Measurements from ENCODE around the gene CCDC92B. TPM values are rescaled to one million over a fixed set of nuclear protein-coding genes. Genes with fewer than 3 reads are reported as not detected.

The CCDC92B gene
- total and polyA plus RNA-seq, 2 of the 4 experiments (the other 2 are of a cell fraction): not detected

- no TSS peak for BruUV-seq (replicated peaks)
- no peak overlapping the region for H3K4ac ChIP-seq (ENCODE audit: low read depth, low read length)
- H3K36me3 ChIP-seq (ENCODE audit: control insufficient read depth, insufficient read depth, low read length): peaks cover 53% of the 10 kb centered on the region
- dilution Hi-C loops (cut with HindIII; ENCODE audit: low sequenced_read_pairs, unreplicated experiment): no loop called here
- H3K18ac ChIP-seq (ENCODE audit: low read depth, low read length): no peak overlapping the region
- no peak overlapping the region for H3K4me3 ChIP-seq (ENCODE audit: insufficient read depth, low read depth, low read length)
- in situ Hi-C loops (cut with MboI; ENCODE audit: low sequenced_read_pairs): no loop called here
- no peak overlapping the region for H2AK5ac ChIP-seq (ENCODE audit: low read depth, low read length)
- no peak overlapping the region for H2BK120ac ChIP-seq (ENCODE audit: low read depth, low read length)
- no peak overlapping the region for H4K8ac ChIP-seq (ENCODE audit: low read depth in 2 of 2, low read length in 2 of 2)
- 97% methylated on average over 11 of the region's 28 CpGs; no CpG with 5 or more reads in 1 of the 2 experiments for WGBS, 2 experiments (ENCODE audit: extremely low coverage in 2 of 2, insufficient read length in 1 of 2)
- no peak overlapping the region for H3K14ac ChIP-seq (replicated peaks; ENCODE audit: low read depth, low read length)
- H3K9me3 ChIP-seq (ENCODE audit: control insufficient read depth, insufficient read depth, low read length): no peaks in the 10 kb centered on the region
- H3K27me3 ChIP-seq (ENCODE audit: control insufficient read depth, insufficient read depth, low read length): no peaks in the 10 kb centered on the region
- no peak overlapping the region for H2BK15ac ChIP-seq (ENCODE audit: low read depth, low read length)
- H3K23ac ChIP-seq (ENCODE audit: low read depth, low read length): no peak overlapping the region
- no peaks in the 10 kb centered on the region for H3K9me1 ChIP-seq (ENCODE audit: insufficient read depth, low read length)
- no peak for DNase-seq
- no peak overlapping the region for H4K5ac ChIP-seq (ENCODE audit: low read depth, low read length)
- no peak overlapping the region for H2AK9ac ChIP-seq (replicated peaks; ENCODE audit: low read depth, low read length, poor library complexity)
- H4K91ac ChIP-seq (ENCODE audit: insufficient read depth, low read depth, low read length): no peak overlapping the region
- no peak overlapping the region for H3K9ac ChIP-seq (ENCODE audit: low read depth, low read length)
- H2BK20ac ChIP-seq (ENCODE audit: low read depth, low read length): no peak overlapping the region
- H2BK5ac ChIP-seq (ENCODE audit: low read depth, low read length, poor library complexity, severe bottlenecking): no peak overlapping the region
- no peak overlapping the region for H3K27ac ChIP-seq (ENCODE audit: insufficient read depth, low read length)
- POLR2A ChIA-PET (ENCODE audit: unreplicated experiment): no interaction called here
- TF ChIP-seq CEBPB (IDR thresholded peaks at IDR 0.05; ENCODE audit: low read depth, low read length) (no peak), POLR2A (IDR thresholded peaks at IDR 0.05; ENCODE audit: low read depth, low read length) (no peak), MXI1 (IDR thresholded peaks at IDR 0.05; ENCODE audit: borderline replicate concordance, low read depth, low read length) (no peak), BHLHE40 (IDR thresholded peaks at IDR 0.05; ENCODE audit: low read depth, low read length) (no peak), FOS (IDR thresholded peaks at IDR 0.05; ENCODE audit: low read depth, low read length) (no peak), NFE2L2 (IDR thresholded peaks at IDR 0.05; ENCODE audit: low read depth, low read length) (no peak), CTCF (conservative IDR thresholded peaks at IDR 0.05; ENCODE audit: low read depth, low read length) (no peak), RCOR1 (IDR thresholded peaks at IDR 0.05; ENCODE audit: insufficient replicate concordance, low read length) (no peak), RAD21 (IDR thresholded peaks at IDR 0.05; ENCODE audit: low read length) (no peak), RFX5 (IDR thresholded peaks at IDR 0.05; ENCODE audit: low read depth, low read length) (no peak), USF2 (IDR thresholded peaks at IDR 0.05; ENCODE audit: low read depth, low read length) (no peak), SMC3 (IDR thresholded peaks at IDR 0.05; ENCODE audit: low read depth, low read length) (no peak), MAZ (IDR thresholded peaks at IDR 0.05; ENCODE audit: borderline replicate concordance, low read depth, low read length) (no peak), MAFK (IDR thresholded peaks at IDR 0.05; ENCODE audit: low read depth, low read length) (no peak), ELK1 (IDR thresholded peaks at IDR 0.05; ENCODE audit: borderline replicate concordance, low read depth, low read length) (no peak), CHD1 (IDR thresholded peaks at IDR 0.05; ENCODE audit: low read depth, low read length) (no peak)
- no peak overlapping the region for H2AFZ ChIP-seq (replicated peaks; ENCODE audit: low read length, poor library complexity)
- H3K56ac ChIP-seq (ENCODE audit: extremely low read depth, insufficient read depth, low read length): no peak overlapping the region
- ATAC-seq (ENCODE audit: low read depth): no peak
- 0 out of 4 replicates have a peak, but pooled peaks cover 0 to 3% of the 10 kb centered on the region in 2 experiments for H3K79me1 ChIP-seq (ENCODE audit: low read depth in 1 of 2, low read length in 2 of 2)
- CTCF ChIA-PET: interaction anchor here (0.7 kb wide), 1 partner anchor 14 kb away, joined by 3 read pairs; no protein-coding TSS in a partner anchor
- no peaks in the 10 kb centered on the region; the same call in 1 of the 2 replicates for H4K20me1 ChIP-seq (ENCODE audit: insufficient read depth, low read length)
- intact Hi-C loops (cut with micrococcal nuclease): no loop called here
- H3K4me1 ChIP-seq (ENCODE audit: control insufficient read depth, insufficient read depth, low read length): no peaks in the 10 kb centered on the region
- H3K4me2 ChIP-seq (ENCODE audit: low read depth, low read length): no peak overlapping the region
Measured at GRCh38 chr17:2695243-2695960, 54.0 kb downstream of the CCDC92B start.

All from IMR-90 (cell line).